ENCODE results near the gene C2orf76.

The C2orf76 gene

GRCh38 chr2:119333833-119334232 is 32.8 kb downstream of the C2orf76 start:
- Histone ChIP-seq H3K36me3 (ENCODE audit: control insufficient read depth, insufficient read depth, low read length) (no peaks in the 10 kb centered on the region), H3K9me3 (ENCODE audit: control insufficient read depth, insufficient read depth, low read length) (no peaks in the 10 kb centered on the region), H3K27ac (ENCODE audit: low read depth, low read length) (no peak overlapping the region), H3K9ac (ENCODE audit: low read depth, low read length) (no peak overlapping the region), H3K27me3 (ENCODE audit: control insufficient read depth, insufficient read depth, low read length) (no peaks in the 10 kb centered on the region), H3K4me3 (ENCODE audit: low read depth, low read length) (no peak overlapping the region), H3K4me1 (ENCODE audit: control insufficient read depth, insufficient read depth, low read length) (no peaks in the 10 kb centered on the region)

GRCh38 chr2:119333360-119333759 is 33.3 kb downstream of the C2orf76 start:
- Histone ChIP-seq H3K9me3 (ENCODE audit: control insufficient read depth, insufficient read depth, low read length) (no peaks in the 10 kb centered on the region), H3K9ac (ENCODE audit: low read depth, low read length) (no peak overlapping the region), H3K27me3 (ENCODE audit: control insufficient read depth, insufficient read depth, low read length) (no peaks in the 10 kb centered on the region), H3K27ac (ENCODE audit: low read depth, low read length) (no peak overlapping the region), H3K4me1 (ENCODE audit: control insufficient read depth, insufficient read depth, low read length) (no peaks in the 10 kb centered on the region), H3K36me3 (ENCODE audit: control insufficient read depth, insufficient read depth, low read length) (no peaks in the 10 kb centered on the region), H3K4me3 (ENCODE audit: low read depth, low read length) (no peak overlapping the region)

GRCh38 chr2:119332953-119333352 is 33.7 kb downstream of the C2orf76 start:
- Histone ChIP-seq H3K36me3 (ENCODE audit: control insufficient read depth, insufficient read depth, low read length) (no peaks in the 10 kb centered on the region), H3K4me3 (ENCODE audit: low read depth, low read length) (no peak overlapping the region), H3K27ac (ENCODE audit: low read depth, low read length) (no peak overlapping the region), H3K4me1 (ENCODE audit: control insufficient read depth, insufficient read depth, low read length) (no peaks in the 10 kb centered on the region), H3K9ac (ENCODE audit: low read depth, low read length) (no peak overlapping the region), H3K9me3 (ENCODE audit: control insufficient read depth, insufficient read depth, low read length) (no peaks in the 10 kb centered on the region), H3K27me3 (ENCODE audit: control insufficient read depth, insufficient read depth, low read length) (no peaks in the 10 kb centered on the region)

GRCh38 chr2:119327431-119327830 is 39.2 kb downstream of the C2orf76 start:
- no peaks in the 10 kb centered on the region for H3K27me3 ChIP-seq (ENCODE audit: control insufficient read depth, insufficient read depth, low read length)
- H3K9me3 ChIP-seq (ENCODE audit: control insufficient read depth, insufficient read depth, low read length), result no peaks in the 10 kb centered on the region
- H3K4me3 ChIP-seq (ENCODE audit: low read depth, low read length), result no peak overlapping the region
- H3K27ac ChIP-seq (ENCODE audit: low read depth, low read length), result no peak overlapping the region
- no peaks in the 10 kb centered on the region for H3K36me3 ChIP-seq (ENCODE audit: control insufficient read depth, insufficient read depth, low read length)
- no peak overlapping the region for H3K9ac ChIP-seq (ENCODE audit: low read depth, low read length)
- no peaks in the 10 kb centered on the region for H3K4me1 ChIP-seq (ENCODE audit: control insufficient read depth, insufficient read depth, low read length)

GRCh38 chr2:119326938-119327337 is 39.7 kb downstream of the C2orf76 start:
- H3K4me3 ChIP-seq (ENCODE audit: low read depth, low read length), result no peak overlapping the region
- H3K4me1 ChIP-seq (ENCODE audit: control insufficient read depth, insufficient read depth, low read length), result no peaks in the 10 kb centered on the region
- H3K27me3 ChIP-seq (ENCODE audit: control insufficient read depth, insufficient read depth, low read length), result no peaks in the 10 kb centered on the region
- no peak overlapping the region for H3K27ac ChIP-seq (ENCODE audit: low read depth, low read length)
- no peaks in the 10 kb centered on the region for H3K36me3 ChIP-seq (ENCODE audit: control insufficient read depth, insufficient read depth, low read length)
- no peaks in the 10 kb centered on the region for H3K9me3 ChIP-seq (ENCODE audit: control insufficient read depth, insufficient read depth, low read length)
- no peak overlapping the region for H3K9ac ChIP-seq (ENCODE audit: low read depth, low read length)

- Histone ChIP-seq H3K4me3 (ENCODE audit: low read depth, low read length) (no peak overlapping the region), H3K9me3 (ENCODE audit: control insufficient read depth, insufficient read depth, low read length) (no peaks in the 10 kb centered on the region)
Measured at GRCh38 chr2:119324685-119325270, 41.9 kb downstream of the C2orf76 start.

GRCh38 chr2:119323459-119323858 is 43.2 kb downstream of the C2orf76 start:
- Histone ChIP-seq H3K27ac (ENCODE audit: low read depth, low read length) (no peak overlapping the region), H3K4me1 (ENCODE audit: control insufficient read depth, insufficient read depth, low read length) (no peaks in the 10 kb centered on the region), H3K9ac (ENCODE audit: low read depth, low read length) (no peak overlapping the region), H3K36me3 (ENCODE audit: control insufficient read depth, insufficient read depth, low read length) (no peaks in the 10 kb centered on the region), H3K9me3 (ENCODE audit: control insufficient read depth, insufficient read depth, low read length) (no peaks in the 10 kb centered on the region), H3K4me3 (ENCODE audit: low read depth, low read length) (no peak overlapping the region), H3K27me3 (ENCODE audit: control insufficient read depth, insufficient read depth, low read length) (no peaks in the 10 kb centered on the region)

More at GRCh38 chr2:119324685-119325270, 41.9 kb downstream of the C2orf76 start:
- Histone ChIP-seq H3K9ac (ENCODE audit: low read depth, low read length) (no peak overlapping the region), H3K27me3 (ENCODE audit: control insufficient read depth, insufficient read depth, low read length) (no peaks in the 10 kb centered on the region), H3K4me1 (ENCODE audit: control insufficient read depth, insufficient read depth, low read length) (no peaks in the 10 kb centered on the region), H3K36me3 (ENCODE audit: control insufficient read depth, insufficient read depth, low read length) (no peaks in the 10 kb centered on the region), H3K27ac (ENCODE audit: low read depth, low read length) (no peak overlapping the region)

GRCh38 chr2:119319593-119319992 is 47.0 kb downstream of the C2orf76 start:
- Histone ChIP-seq H3K36me3 (ENCODE audit: control insufficient read depth, insufficient read depth, low read length) (no peaks in the 10 kb centered on the region), H3K27me3 (ENCODE audit: control insufficient read depth, insufficient read depth, low read length) (no peaks in the 10 kb centered on the region), H3K9ac (ENCODE audit: low read depth, low read length) (no peak overlapping the region), H3K4me1 (ENCODE audit: control insufficient read depth, insufficient read depth, low read length) (no peaks in the 10 kb centered on the region), H3K9me3 (ENCODE audit: control insufficient read depth, insufficient read depth, low read length) (no peaks in the 10 kb centered on the region), H3K27ac (ENCODE audit: low read depth, low read length) (no peak overlapping the region), H3K4me3 (ENCODE audit: low read depth, low read length) (no peak overlapping the region)

GRCh38 chr2:119317554-119317953 is 49.1 kb downstream of the C2orf76 start:
- Histone ChIP-seq H3K9me3 (ENCODE audit: control insufficient read depth, insufficient read depth, low read length) (no peaks in the 10 kb centered on the region), H3K27ac (ENCODE audit: low read depth, low read length) (no peak overlapping the region), H3K36me3 (ENCODE audit: control insufficient read depth, insufficient read depth, low read length) (no peaks in the 10 kb centered on the region), H3K4me1 (ENCODE audit: control insufficient read depth, insufficient read depth, low read length) (no peaks in the 10 kb centered on the region), H3K27me3 (ENCODE audit: control insufficient read depth, insufficient read depth, low read length) (no peaks in the 10 kb centered on the region), H3K4me3 (ENCODE audit: low read depth, low read length) (no peak overlapping the region), H3K9ac (ENCODE audit: low read depth, low read length) (no peak overlapping the region)

- Histone ChIP-seq H3K27ac (ENCODE audit: low read depth, low read length) (no peak overlapping the region), H3K36me3 (ENCODE audit: control insufficient read depth, insufficient read depth, low read length) (no peaks in the 10 kb centered on the region)
Measured at GRCh38 chr2:119316066-119316465, 50.6 kb downstream of the C2orf76 start.

GRCh38 chr2:119315241-119315925 is 51.3 kb downstream of the C2orf76 start:
- Histone ChIP-seq H3K4me3 (ENCODE audit: low read depth, low read length) (no peak overlapping the region), H3K27ac (ENCODE audit: low read depth, low read length) (no peak overlapping the region), H3K4me1 (ENCODE audit: control insufficient read depth, insufficient read depth, low read length) (peaks cover 3% of the 10 kb centered on the region), H3K9ac (ENCODE audit: low read depth, low read length) (no peak overlapping the region), H3K9me3 (ENCODE audit: control insufficient read depth, insufficient read depth, low read length) (no peaks in the 10 kb centered on the region), H3K36me3 (ENCODE audit: control insufficient read depth, insufficient read depth, low read length) (no peaks in the 10 kb centered on the region), H3K27me3 (ENCODE audit: control insufficient read depth, insufficient read depth, low read length) (no peaks in the 10 kb centered on the region)

More at GRCh38 chr2:119316066-119316465, 50.6 kb downstream of the C2orf76 start:
- Histone ChIP-seq H3K9me3 (ENCODE audit: control insufficient read depth, insufficient read depth, low read length) (no peaks in the 10 kb centered on the region), H3K27me3 (ENCODE audit: control insufficient read depth, insufficient read depth, low read length) (no peaks in the 10 kb centered on the region), H3K4me3 (ENCODE audit: low read depth, low read length) (no peak overlapping the region), H3K9ac (ENCODE audit: low read depth, low read length) (no peak overlapping the region), H3K4me1 (ENCODE audit: control insufficient read depth, insufficient read depth, low read length) (peaks cover 3% of the 10 kb centered on the region)
